SH-SY5Y (cell line): Measurements from ENCODE around the gene ANKRD29.

ENCODE experiments used
- GATA2 ChIP-seq: IDR thresholded peaks from 2 replicates; pipeline ENCODE4 v1.6.1; 2011; ENCODE audit warnings: mild to moderate bottlenecking, low read depth, low read length
- GATA3 ChIP-seq: IDR thresholded peaks from 2 replicates; pipeline ENCODE4 v1.6.1; 2011; ENCODE audit warnings: low read depth, mild to moderate bottlenecking, low read length, moderate library complexity

- TF ChIP-seq GATA3: no peak
- no peak for TF ChIP-seq GATA2
These were observed 38.9 kb upstream of the ANKRD29 start for GRCh38 chr18:23701544-23702064.
